ENCODE data around the gene FHIT. TPM values are rescaled to one million over a fixed set of nuclear protein-coding genes. Genes with fewer than 3 reads are reported as not detected.

FHIT gene
- polyA plus RNA-seq, 1 of the 3 experiments (the other 2 are of a cell fraction) = 0.41 TPM

GRCh38 chr3:60756241-60757030, 494.8 kb downstream of the FHIT start:
- H3K4me1 ChIP-seq (ENCODE audit: control insufficient read depth in 1 of 2, insufficient read depth in 2 of 2, low read depth in 1 of 2, low read length in 1 of 2) = peaks cover 0 to 2% of the 10 kb centered on the region in 2 experiments; a peak in 2 of 4 replicates
- H3F3A ChIP-seq (replicated peaks; ENCODE audit: insufficient read depth) = peaks cover 18% of the 10 kb centered on the region
- ChIA-PET CTCF (interaction anchor here (1.4 kb wide), 1 partner anchor 13 kb away, joined by 3 read pairs; no protein-coding TSS in a partner anchor), POLR2A (no interaction called here)
- no peaks in the 10 kb centered on the region for H3K27me3 ChIP-seq (ENCODE audit: insufficient read depth)
- no peak for DNase-seq
- TF ChIP-seq NRF1 (IDR thresholded peaks at IDR 0.05; ENCODE audit: low read depth, low read length) (no peak), RCOR1 (IDR thresholded peaks at IDR 0.05; ENCODE audit: low read length) (no peak), EP300 (IDR thresholded peaks at IDR 0.05; ENCODE audit: borderline replicate concordance in 1 of 2, low read depth in 1 of 2, low read length in 1 of 2) (0 out of 4 replicates have a peak, but pooled peaks of 1 of the 2 experiments have one; percentile 19), GATA2 (CRISPR knock-in tag; IDR thresholded peaks at IDR 0.05) (no peak), MEF2A (IDR thresholded peaks at IDR 0.05; ENCODE audit: borderline replicate concordance, low read depth) (no peak), RAD21 (IDR thresholded peaks at IDR 0.05; ENCODE audit: low read length) (no peak)
- H3K36me3 ChIP-seq (replicated peaks in 1 of 2; ENCODE audit: control insufficient read depth in 1 of 2, insufficient read depth in 2 of 2, low read length in 1 of 2) = no peaks in the 10 kb centered on the region
- no peak overlapping the region for H2AFZ ChIP-seq (ENCODE audit: low read depth)
- H4K20me1 ChIP-seq (ENCODE audit: insufficient read depth) = no peaks in the 10 kb centered on the region
- H3K27ac ChIP-seq (ENCODE audit: low read depth in 2 of 2, low read length in 1 of 2) = peak overlapping the region in 1 of 2 experiments; percentile 53; a peak in 2 of 4 replicates
- H3K79me2 ChIP-seq (ENCODE audit: insufficient read depth) = no peaks in the 10 kb centered on the region
- H3K9me2 ChIP-seq = no peaks in the 10 kb centered on the region
- 45% methylated on average over 7 of the region's 7 CpGs for WGBS (ENCODE audit: low lambda C conversion rate)
- no peak overlapping the region for H3K9ac ChIP-seq
- 0 out of 2 replicates have a peak overlapping the region, but pooled peaks have one; percentile 10 for H3K4me2 ChIP-seq
- H3K9me3 ChIP-seq = no peaks in the 10 kb centered on the region
- no peak overlapping the region for H3K4me3 ChIP-seq (ENCODE audit: low read depth in 2 of 2, low read length in 1 of 2)

- Histone ChIP-seq H3K4me3 (ENCODE audit: low read depth in 2 of 2, low read length in 1 of 2) (peak overlapping the region in 1 of 2 experiments; percentile 16; a peak in 1 of 4 replicates), H3K4me1 (ENCODE audit: control insufficient read depth in 1 of 2, insufficient read depth in 2 of 2, low read depth in 1 of 2, low read length in 1 of 2) (peaks cover 0 to 2% of the 10 kb centered on the region in 2 experiments; a peak in 2 of 4 replicates), H3K9ac (no peak overlapping the region), H2AFZ (ENCODE audit: low read depth) (no peak overlapping the region), H3K4me2 (no peak overlapping the region), H3K36me3 (replicated peaks in 1 of 2; ENCODE audit: control insufficient read depth in 1 of 2, insufficient read depth in 2 of 2, low read length in 1 of 2) (no peaks in the 10 kb centered on the region), H3K9me2 (no peaks in the 10 kb centered on the region), H3K27me3 (ENCODE audit: insufficient read depth) (no peaks in the 10 kb centered on the region), H3K27ac (ENCODE audit: low read depth in 2 of 2, low read length in 1 of 2) (0 out of 4 replicates have a peak overlapping the region, but pooled peaks of 1 of the 2 experiments have one; percentile 19), H3K9me3 (no peaks in the 10 kb centered on the region), H4K20me1 (ENCODE audit: insufficient read depth) (no peaks in the 10 kb centered on the region), H3F3A (replicated peaks; ENCODE audit: insufficient read depth) (peaks cover 18% of the 10 kb centered on the region), H3K79me2 (ENCODE audit: insufficient read depth) (no peaks in the 10 kb centered on the region)
- WGBS (ENCODE audit: low lambda C conversion rate) = 56% methylated on average over 3 of the region's 3 CpGs
- POLR2A ChIA-PET = no interaction called here
- CTCF ChIA-PET = interaction anchor here (0.7 to 2.1 kb wide), 5 partner anchors 10 to 626 kb away, joined by 3 to 6 read pairs (median 3); no protein-coding TSS in a partner anchor
- DNase-seq = peak; percentile 22
- no peak for TF ChIP-seq FOSL2 (IDR thresholded peaks at IDR 0.05; ENCODE audit: borderline replicate concordance, low read depth)
- TF ChIP-seq EZH2phosphoT487 (IDR thresholded peaks at IDR 0.05; ENCODE audit: borderline replicate concordance, low read depth) = no peak
- TF ChIP-seq RCOR1 (IDR thresholded peaks at IDR 0.05; ENCODE audit: low read length) = no peak
- TF ChIP-seq IRF3 (IDR thresholded peaks at IDR 0.05; ENCODE audit: low read depth, low read length) = no peak
- TF ChIP-seq GATA2 (CRISPR knock-in tag; IDR thresholded peaks at IDR 0.05) = no peak
- TF ChIP-seq TAF1 (IDR thresholded peaks at IDR 0.05; ENCODE audit: borderline replicate concordance, low read depth, low read length) = no peak
- no peak for TF ChIP-seq YY1 (IDR thresholded peaks at IDR 0.05; ENCODE audit: low read depth)
- no peak for TF ChIP-seq MAX (IDR thresholded peaks at IDR 0.05; ENCODE audit: low read depth)
- no peak for TF ChIP-seq FOXM1 (IDR thresholded peaks at IDR 0.05; ENCODE audit: low read depth)
- TF ChIP-seq NRF1 (IDR thresholded peaks at IDR 0.05; ENCODE audit: low read depth, low read length) = no peak
- TF ChIP-seq ZBTB33 (IDR thresholded peaks at IDR 0.05; ENCODE audit: borderline replicate concordance, low read depth) = no peak
- peak; percentile 41 for TF ChIP-seq CTCF (IDR thresholded peaks at IDR 0.05)
- TF ChIP-seq RXRA (IDR thresholded peaks at IDR 0.05; ENCODE audit: borderline replicate concordance, low read depth) = no peak
- TF ChIP-seq SIN3A (IDR thresholded peaks at IDR 0.05; ENCODE audit: borderline replicate concordance, low read depth, low read length) = no peak
- peak; percentile 57 for TF ChIP-seq RAD21 (IDR thresholded peaks at IDR 0.05; ENCODE audit: low read length)
- TF ChIP-seq TEAD4 (IDR thresholded peaks at IDR 0.05; ENCODE audit: borderline replicate concordance, insufficient read depth) = no peak
- no peak for TF ChIP-seq MEF2A (IDR thresholded peaks at IDR 0.05; ENCODE audit: borderline replicate concordance, low read depth)
- no peak for TF ChIP-seq USF1 (IDR thresholded peaks at IDR 0.05; ENCODE audit: borderline replicate concordance, low read depth)
Observed at GRCh38 chr3:60755094-60755493, 496.2 kb downstream of the FHIT start.
